ENCODE results near the gene FBXO24. TPM values are rescaled to one million over a fixed set of nuclear protein-coding genes. Genes with fewer than 3 reads are reported as not detected.

The FBXO24 gene
- total RNA-seq, 2 experiments from 2014 or later: 0.54 to 0.80 TPM

GRCh38 chr7:100566018-100566531, 20.1 kb upstream of the FBXO24 start:
- H3K27me3 Mint-ChIP-seq: no peaks in the 10 kb centered on the region
- H3K9me3 Mint-ChIP-seq: no peaks in the 10 kb centered on the region
- DNase-seq: no peak
- no peak overlapping the region for H3K27ac Mint-ChIP-seq
- H3K36me3 Mint-ChIP-seq: peaks cover 17% of the 10 kb centered on the region
- no peak overlapping the region for H3K4me3 Mint-ChIP-seq
- peaks cover 25% of the 10 kb centered on the region for H3K4me1 Mint-ChIP-seq

- H3K27me3 Mint-ChIP-seq: no peaks in the 10 kb centered on the region
- no peaks in the 10 kb centered on the region for H3K9me3 Mint-ChIP-seq
- no peak overlapping the region for H3K4me3 Mint-ChIP-seq
- peak overlapping the region; percentile 26 for H3K27ac Mint-ChIP-seq
- H3K36me3 Mint-ChIP-seq: peaks cover 17% of the 10 kb centered on the region
- DNase-seq: no peak
- peaks cover 34% of the 10 kb centered on the region for H3K4me1 Mint-ChIP-seq
These were observed 18.9 kb upstream of the FBXO24 start for GRCh38 chr7:100567031-100567730.

GRCh38 chr7:100567751-100568175, 18.4 kb upstream of the FBXO24 start:
- H3K9me3 Mint-ChIP-seq: no peaks in the 10 kb centered on the region
- peaks cover 16% of the 10 kb centered on the region for H3K36me3 Mint-ChIP-seq
- no peaks in the 10 kb centered on the region for H3K27me3 Mint-ChIP-seq
- peaks cover 34% of the 10 kb centered on the region for H3K4me1 Mint-ChIP-seq
- DNase-seq: no peak
- no peak overlapping the region for H3K27ac Mint-ChIP-seq
- H3K4me3 Mint-ChIP-seq: no peak overlapping the region

GRCh38 chr7:100568176-100568895, 17.8 kb upstream of the FBXO24 start:
- no peaks in the 10 kb centered on the region for H3K27me3 Mint-ChIP-seq
- H3K27ac Mint-ChIP-seq: peak overlapping the region; percentile 56
- H3K9me3 Mint-ChIP-seq: no peaks in the 10 kb centered on the region
- peaks cover 34% of the 10 kb centered on the region for H3K4me1 Mint-ChIP-seq
- no peak overlapping the region for H3K4me3 Mint-ChIP-seq
- no peak for DNase-seq
- H3K36me3 Mint-ChIP-seq: peaks cover 10% of the 10 kb centered on the region

GRCh38 chr7:100568896-100569844, 17.0 kb upstream of the FBXO24 start:
- no peaks in the 10 kb centered on the region for H3K9me3 Mint-ChIP-seq
- H3K4me1 Mint-ChIP-seq: peaks cover 31% of the 10 kb centered on the region
- H3K4me3 Mint-ChIP-seq: peak overlapping the region; percentile 40
- H3K36me3 Mint-ChIP-seq: peaks cover 6% of the 10 kb centered on the region
- no peaks in the 10 kb centered on the region for H3K27me3 Mint-ChIP-seq
- peak; percentile 61 for DNase-seq
- H3K27ac Mint-ChIP-seq: peak overlapping the region; percentile 56

GRCh38 chr7:100570954-100571828, 14.9 kb upstream of the FBXO24 start:
- no peak for DNase-seq
- Mint-ChIP-seq H3K27ac (no peak overlapping the region), H3K4me3 (no peak overlapping the region)

GRCh38 chr7:100571829-100572116, 14.4 kb upstream of the FBXO24 start:
- no peaks in the 10 kb centered on the region for H3K27me3 Mint-ChIP-seq
- no peak overlapping the region for H3K4me3 Mint-ChIP-seq
- DNase-seq: no peak
- H3K9me3 Mint-ChIP-seq: no peaks in the 10 kb centered on the region
- peak overlapping the region; percentile 38 for H3K27ac Mint-ChIP-seq
- peaks cover 5% of the 10 kb centered on the region for H3K36me3 Mint-ChIP-seq
- H3K4me1 Mint-ChIP-seq: peaks cover 33% of the 10 kb centered on the region

More at GRCh38 chr7:100570954-100571828, 14.9 kb upstream of the FBXO24 start:
- Mint-ChIP-seq H3K9me3 (no peaks in the 10 kb centered on the region), H3K4me1 (peaks cover 33% of the 10 kb centered on the region), H3K36me3 (peaks cover 2% of the 10 kb centered on the region), H3K27me3 (no peaks in the 10 kb centered on the region)

- DNase-seq: no peak
- Mint-ChIP-seq H3K4me1 (peaks cover 30% of the 10 kb centered on the region), H3K27ac (peak overlapping the region; percentile 38), H3K9me3 (no peaks in the 10 kb centered on the region), H3K4me3 (no peak overlapping the region), H3K36me3 (peaks cover 5% of the 10 kb centered on the region), H3K27me3 (no peaks in the 10 kb centered on the region)
These were observed 13.7 kb upstream of the FBXO24 start for GRCh38 chr7:100572281-100572948.

GRCh38 chr7:100572949-100573675, 13.0 kb upstream of the FBXO24 start:
- H3K4me3 Mint-ChIP-seq: no peak overlapping the region
- no peak for DNase-seq
- H3K9me3 Mint-ChIP-seq: no peaks in the 10 kb centered on the region
- no peak overlapping the region for H3K27ac Mint-ChIP-seq
- no peaks in the 10 kb centered on the region for H3K27me3 Mint-ChIP-seq
- H3K4me1 Mint-ChIP-seq: peaks cover 23% of the 10 kb centered on the region
- peaks cover 5% of the 10 kb centered on the region for H3K36me3 Mint-ChIP-seq

- Mint-ChIP-seq H3K27me3 (no peaks in the 10 kb centered on the region), H3K9me3 (no peaks in the 10 kb centered on the region), H3K36me3 (peaks cover 5% of the 10 kb centered on the region), H3K27ac (no peak within 1 kb of the TSS), H3K4me3 (no peak within 1 kb of the TSS), H3K4me1 (peaks cover 19% of the 10 kb centered on the region)
- no peak for DNase-seq
These were observed 12.3 kb upstream of the FBXO24 start, which contains the start of gene SAP25 for GRCh38 chr7:100573691-100574361. TSS of gene SAP25 (minus strand) at chr7:100573900. CDS start at chr7:100573742, 158 bp downstream.

- no peak overlapping the region for H3K27ac Mint-ChIP-seq
- H3K9me3 Mint-ChIP-seq: no peaks in the 10 kb centered on the region
- H3K36me3 Mint-ChIP-seq: peaks cover 7% of the 10 kb centered on the region
- H3K27me3 Mint-ChIP-seq: no peaks in the 10 kb centered on the region
- no peak overlapping the region for H3K4me3 Mint-ChIP-seq
- no peak for DNase-seq
- peaks cover 12% of the 10 kb centered on the region for H3K4me1 Mint-ChIP-seq
These were observed 11.5 kb upstream of the FBXO24 start for GRCh38 chr7:100574362-100575205.

GRCh38 chr7:100575206-100575631, 10.9 kb upstream of the FBXO24 start:
- no peak overlapping the region for H3K27ac Mint-ChIP-seq
- no peaks in the 10 kb centered on the region for H3K27me3 Mint-ChIP-seq
- no peak for DNase-seq
- no peak overlapping the region for H3K4me3 Mint-ChIP-seq
- peaks cover 9% of the 10 kb centered on the region for H3K36me3 Mint-ChIP-seq
- H3K9me3 Mint-ChIP-seq: no peaks in the 10 kb centered on the region
- H3K4me1 Mint-ChIP-seq: peaks cover 11% of the 10 kb centered on the region

Data from activated naive CD8-positive, alpha-beta T cell treated with anti-CD3 and anti-CD28 coated beads for 36 hours (primary cell).